ENCODE results near the gene CRTAC1. TPM values are rescaled to one million over a fixed set of nuclear protein-coding genes. Genes with fewer than 3 reads are reported as not detected.

Gene CRTAC1, protein sequence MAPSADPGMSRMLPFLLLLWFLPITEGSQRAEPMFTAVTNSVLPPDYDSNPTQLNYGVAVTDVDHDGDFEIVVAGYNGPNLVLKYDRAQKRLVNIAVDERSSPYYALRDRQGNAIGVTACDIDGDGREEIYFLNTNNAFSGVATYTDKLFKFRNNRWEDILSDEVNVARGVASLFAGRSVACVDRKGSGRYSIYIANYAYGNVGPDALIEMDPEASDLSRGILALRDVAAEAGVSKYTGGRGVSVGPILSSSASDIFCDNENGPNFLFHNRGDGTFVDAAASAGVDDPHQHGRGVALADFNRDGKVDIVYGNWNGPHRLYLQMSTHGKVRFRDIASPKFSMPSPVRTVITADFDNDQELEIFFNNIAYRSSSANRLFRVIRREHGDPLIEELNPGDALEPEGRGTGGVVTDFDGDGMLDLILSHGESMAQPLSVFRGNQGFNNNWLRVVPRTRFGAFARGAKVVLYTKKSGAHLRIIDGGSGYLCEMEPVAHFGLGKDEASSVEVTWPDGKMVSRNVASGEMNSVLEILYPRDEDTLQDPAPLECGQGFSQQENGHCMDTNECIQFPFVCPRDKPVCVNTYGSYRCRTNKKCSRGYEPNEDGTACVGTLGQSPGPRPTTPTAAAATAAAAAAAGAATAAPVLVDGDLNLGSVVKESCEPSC
- not detected for total RNA-seq

DNA sequence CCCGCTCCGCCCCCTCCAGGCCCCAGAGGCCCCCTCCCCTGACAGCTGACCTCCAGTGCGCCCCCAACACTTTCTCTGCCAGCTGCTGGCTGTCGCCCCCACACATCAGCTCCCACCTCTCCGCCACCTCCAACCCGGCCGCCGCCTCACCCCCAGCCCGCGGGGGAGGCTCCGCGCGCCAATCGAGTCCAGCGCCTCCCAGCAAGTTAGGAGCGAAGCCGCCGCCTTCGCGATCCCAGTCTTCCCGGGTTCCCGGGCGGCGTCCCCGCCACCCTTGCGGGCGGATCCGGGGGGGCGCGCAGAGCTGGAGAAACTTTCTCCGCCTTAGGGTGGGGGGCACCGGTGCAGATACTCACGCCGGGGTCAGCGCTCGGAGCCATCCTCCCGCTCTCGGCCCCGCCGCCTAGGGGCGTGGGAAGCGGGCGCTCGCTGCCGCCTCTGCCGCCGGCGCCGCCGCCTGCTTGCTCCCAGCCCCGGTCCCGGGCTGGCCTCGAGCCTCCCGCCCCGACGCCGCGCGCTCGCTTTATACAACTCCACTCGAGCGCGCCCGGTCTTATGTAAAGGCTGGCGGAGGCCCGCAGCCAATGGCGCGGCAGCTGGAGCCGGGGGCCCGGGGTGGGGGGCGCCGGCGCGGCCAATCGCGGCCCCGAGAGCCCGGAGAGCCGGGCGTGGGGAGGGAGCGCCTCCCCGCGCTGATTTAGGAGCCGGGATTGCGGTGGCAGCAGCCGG lies at the start of gene CRTAC1:
Gene CRTAC1, minus strand, starts transcription at position 529 of the 729 bp plus-strand sequence. Its CDS starts 149 bp downstream, at position 380.
- DNase-seq = no peak
- ATAC-seq = peak; percentile 26
- Mint-ChIP-seq H3K4me3 (no peak within 1 kb of the TSS), H3K27me3 (ENCODE audit: low read depth) (peaks cover 65% of the 10 kb centered on the region), H3K9me3 (ENCODE audit: insufficient read depth) (no peaks in the 10 kb centered on the region), H3K36me3 (ENCODE audit: low read depth) (no peaks in the 10 kb centered on the region), H3K27ac (no peak within 1 kb of the TSS), H3K4me1 (ENCODE audit: low read depth) (peaks cover 3% of the 10 kb centered on the region)
- ChIA-PET POLR2A (no interaction called here), CTCF (interaction anchor here (6.6 kb wide), 1 partner anchor 11 kb away, joined by 53 read pairs; no protein-coding TSS in a partner anchor)

DNA sequence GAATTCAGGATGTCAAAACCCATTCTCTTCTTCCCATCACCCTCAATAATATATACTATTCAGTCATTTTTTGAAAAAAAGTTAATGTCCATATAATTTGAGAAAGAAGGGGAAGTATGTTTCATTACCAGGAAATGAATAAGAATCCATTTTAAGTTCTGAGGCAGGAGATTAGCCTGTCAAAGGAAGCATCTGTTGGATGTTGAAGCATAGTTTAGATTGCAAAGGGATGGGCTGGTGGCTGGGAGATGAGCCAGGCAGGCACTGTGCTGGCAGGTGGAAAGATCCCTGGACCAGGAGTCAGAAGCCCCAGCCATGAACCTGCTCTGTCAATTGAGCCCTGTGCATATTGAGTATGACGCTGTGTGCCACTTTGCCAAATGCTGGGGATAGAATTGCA lies 48.4 kb upstream of the CRTAC1 start:
- H3K9me3 Mint-ChIP-seq (ENCODE audit: insufficient read depth) = no peaks in the 10 kb centered on the region
- H3K27me3 Mint-ChIP-seq (ENCODE audit: low read depth) = peaks cover 11% of the 10 kb centered on the region
- H3K36me3 Mint-ChIP-seq (ENCODE audit: low read depth) = no peaks in the 10 kb centered on the region
- no peak for ATAC-seq
- no peak for DNase-seq
- no peak overlapping the region for H3K27ac Mint-ChIP-seq
- no peaks in the 10 kb centered on the region for H3K4me1 Mint-ChIP-seq (ENCODE audit: low read depth)
- POLR2A ChIA-PET = no interaction called here
- CTCF ChIA-PET = no interaction called here
- H3K4me3 Mint-ChIP-seq = no peak overlapping the region

DNA sequence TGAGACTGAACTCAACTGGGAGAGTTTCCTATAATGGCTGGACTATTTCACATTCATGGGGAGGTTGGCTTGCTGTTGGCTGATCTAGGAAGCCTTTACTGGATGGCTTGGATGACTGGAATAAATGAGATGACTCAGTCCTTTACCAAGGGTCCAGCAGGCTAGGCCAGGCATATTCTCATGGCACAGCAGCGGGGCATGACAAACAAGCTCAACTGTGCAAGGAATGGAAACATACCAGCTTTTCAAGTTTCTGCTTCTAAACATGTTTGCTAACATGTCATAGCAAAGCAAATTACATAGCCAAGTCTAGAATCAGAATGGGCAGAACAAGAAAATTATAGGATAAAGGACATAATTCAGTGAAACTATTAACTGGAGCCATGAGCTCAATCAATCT lies 46.8 kb upstream of the CRTAC1 start:
- no peaks in the 10 kb centered on the region for H3K9me3 Mint-ChIP-seq (ENCODE audit: insufficient read depth)
- H3K27ac Mint-ChIP-seq = no peak overlapping the region
- ChIA-PET CTCF (interaction anchor here (2.0 kb wide), 1 partner anchor 31 kb away, joined by 5 read pairs; no protein-coding TSS in a partner anchor), POLR2A (no interaction called here)
- H3K27me3 Mint-ChIP-seq (ENCODE audit: low read depth) = peaks cover 8% of the 10 kb centered on the region
- H3K4me3 Mint-ChIP-seq = no peak overlapping the region
- H3K36me3 Mint-ChIP-seq (ENCODE audit: low read depth) = no peaks in the 10 kb centered on the region
- ATAC-seq (no peak), DNase-seq (no peak)
- H3K4me1 Mint-ChIP-seq (ENCODE audit: low read depth) = no peaks in the 10 kb centered on the region

DNA sequence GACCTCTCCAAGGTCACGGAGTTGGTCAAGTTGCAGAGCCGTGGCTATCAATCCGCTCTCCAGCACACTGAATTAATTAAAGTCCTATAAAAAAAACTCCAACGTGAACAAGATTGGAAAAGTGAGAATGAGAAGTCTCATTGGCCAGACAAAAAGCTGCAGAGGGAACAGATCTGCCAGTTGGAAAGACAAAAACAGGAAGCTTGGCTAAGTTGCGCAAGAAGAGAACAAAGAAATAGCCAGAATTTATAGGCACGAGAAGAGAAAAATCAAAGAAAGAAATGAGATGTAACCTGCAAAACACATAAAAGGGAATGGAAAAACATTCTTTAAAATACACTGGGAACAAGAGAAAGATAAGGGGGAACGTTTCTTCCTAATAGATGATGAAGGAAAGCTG lies 45.7 kb upstream of the CRTAC1 start:
- DNase-seq (no peak), ATAC-seq (no peak)
- Mint-ChIP-seq H3K36me3 (ENCODE audit: low read depth) (no peaks in the 10 kb centered on the region), H3K4me3 (no peak overlapping the region), H3K27me3 (ENCODE audit: low read depth) (peaks cover 8% of the 10 kb centered on the region), H3K4me1 (ENCODE audit: low read depth) (no peaks in the 10 kb centered on the region), H3K9me3 (ENCODE audit: insufficient read depth) (no peaks in the 10 kb centered on the region), H3K27ac (no peak overlapping the region)
- ChIA-PET CTCF (interaction anchor here (2.0 kb wide), 1 partner anchor 30 kb away, joined by 5 read pairs; no protein-coding TSS in a partner anchor), POLR2A (no interaction called here)

DNA sequence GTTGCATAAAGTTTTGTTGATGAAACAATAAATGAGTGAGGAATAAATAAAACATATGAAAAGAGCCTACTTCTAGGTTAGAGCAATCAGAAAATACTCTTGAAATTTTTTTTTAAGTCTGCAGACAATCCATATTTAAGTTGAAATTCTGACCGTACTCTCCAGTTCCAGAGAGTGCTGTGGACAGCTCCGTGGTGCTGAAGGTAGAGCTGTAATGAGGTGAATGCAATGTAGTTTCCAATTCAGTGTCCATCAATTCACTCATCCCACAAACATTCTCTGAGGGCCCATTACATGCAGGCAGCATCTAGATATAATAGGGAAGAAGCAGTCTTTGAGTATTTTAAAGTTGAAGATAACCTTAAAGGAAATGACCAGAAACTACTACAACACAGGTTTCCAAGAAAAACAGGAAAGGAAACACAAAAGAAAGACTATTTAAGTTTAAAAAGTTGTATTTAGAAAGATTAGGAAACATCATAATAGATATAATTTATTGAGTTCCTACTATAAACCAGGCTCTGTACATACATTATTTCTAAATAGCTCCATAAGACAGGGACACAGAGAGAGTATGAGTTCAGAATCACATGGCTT lies 44.0 kb upstream of the CRTAC1 start:
- H3K36me3 Mint-ChIP-seq (ENCODE audit: low read depth) = no peaks in the 10 kb centered on the region
- H3K27me3 Mint-ChIP-seq (ENCODE audit: low read depth) = peaks cover 9% of the 10 kb centered on the region
- DNase-seq = peak; percentile 44
- CTCF ChIA-PET = interaction anchor here (1.1 kb wide), 1 partner anchor 9 kb away, joined by 3 read pairs; no protein-coding TSS in a partner anchor
- no peak overlapping the region for H3K27ac Mint-ChIP-seq
- no peak for ATAC-seq
- no peak overlapping the region for H3K4me3 Mint-ChIP-seq
- POLR2A ChIA-PET = no interaction called here
- H3K4me1 Mint-ChIP-seq (ENCODE audit: low read depth) = no peaks in the 10 kb centered on the region
- no peaks in the 10 kb centered on the region for H3K9me3 Mint-ChIP-seq (ENCODE audit: insufficient read depth)

DNA sequence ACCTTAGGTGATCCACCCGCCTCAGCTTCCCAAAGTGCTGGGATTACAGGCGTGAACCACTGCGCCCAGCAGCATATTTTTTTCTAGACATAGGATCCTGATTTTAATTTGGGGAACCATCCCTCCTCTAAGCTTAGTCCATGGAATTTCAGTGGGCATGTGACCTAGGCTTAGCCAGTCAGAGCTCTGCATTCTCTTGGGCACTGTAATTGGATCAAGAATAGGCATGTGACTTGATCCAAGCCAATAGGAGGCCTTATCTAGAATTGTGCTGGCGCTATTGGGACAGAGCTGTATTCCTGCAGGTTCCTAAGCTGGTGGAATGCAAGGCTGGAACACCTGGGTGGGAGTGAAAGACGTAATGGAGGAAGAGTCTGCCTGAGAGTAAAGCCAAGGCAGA lies 36.7 kb upstream of the CRTAC1 start:
- peaks cover 20% of the 10 kb centered on the region for H3K27me3 Mint-ChIP-seq (ENCODE audit: low read depth)
- no peak overlapping the region for H3K4me3 Mint-ChIP-seq
- ChIA-PET CTCF (no interaction called here), POLR2A (no interaction called here)
- H3K36me3 Mint-ChIP-seq (ENCODE audit: low read depth) = no peaks in the 10 kb centered on the region
- H3K27ac Mint-ChIP-seq = no peak overlapping the region
- no peaks in the 10 kb centered on the region for H3K9me3 Mint-ChIP-seq (ENCODE audit: insufficient read depth)
- ATAC-seq = no peak
- no peaks in the 10 kb centered on the region for H3K4me1 Mint-ChIP-seq (ENCODE audit: low read depth)
- no peak for DNase-seq

DNA sequence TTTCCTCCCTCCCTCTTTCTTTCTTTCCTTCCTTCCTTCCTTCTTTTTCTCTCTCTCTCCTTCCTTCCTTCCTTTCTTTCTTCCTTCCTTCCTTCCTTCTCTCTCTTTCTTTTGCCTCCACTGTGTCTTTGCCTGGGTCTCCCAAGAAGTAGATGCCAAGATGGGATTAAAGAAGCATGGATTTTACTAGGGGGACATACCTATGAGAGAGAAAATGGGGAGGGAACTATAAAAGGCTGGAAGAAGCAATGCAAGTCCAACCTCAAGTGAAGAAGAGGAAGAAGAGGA lies 33.3 kb upstream of the CRTAC1 start:
- DNase-seq (no peak), ATAC-seq (no peak)
- Mint-ChIP-seq H3K9me3 (ENCODE audit: insufficient read depth) (no peaks in the 10 kb centered on the region), H3K36me3 (ENCODE audit: low read depth) (no peaks in the 10 kb centered on the region), H3K4me3 (no peak overlapping the region), H3K27me3 (ENCODE audit: low read depth) (peaks cover 16% of the 10 kb centered on the region), H3K27ac (no peak overlapping the region), H3K4me1 (ENCODE audit: low read depth) (no peaks in the 10 kb centered on the region)
- POLR2A ChIA-PET = no interaction called here
- CTCF ChIA-PET = no interaction called here

DNA sequence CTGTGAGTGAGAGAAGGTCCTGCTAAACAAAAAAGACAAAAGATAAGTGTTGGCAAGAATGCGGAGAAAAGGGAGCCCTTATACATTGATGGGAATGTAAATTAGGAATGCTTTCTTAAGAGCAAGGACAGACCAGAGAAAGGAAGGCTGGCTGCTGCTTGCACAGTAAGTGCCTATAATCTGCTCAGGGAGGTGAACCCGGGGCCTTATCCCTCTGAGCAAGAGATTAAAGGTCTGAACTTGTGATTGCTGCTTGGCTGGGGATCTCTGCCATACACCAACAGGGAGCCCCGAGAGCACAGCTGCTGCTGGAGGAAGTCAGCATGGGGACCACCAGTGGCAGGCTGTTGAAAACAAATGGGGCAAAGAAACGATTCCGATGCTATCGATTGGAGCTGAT lies 32.0 kb upstream of the CRTAC1 start:
- CTCF ChIA-PET = no interaction called here
- POLR2A ChIA-PET = no interaction called here
- no peak overlapping the region for H3K27ac Mint-ChIP-seq

DNA sequence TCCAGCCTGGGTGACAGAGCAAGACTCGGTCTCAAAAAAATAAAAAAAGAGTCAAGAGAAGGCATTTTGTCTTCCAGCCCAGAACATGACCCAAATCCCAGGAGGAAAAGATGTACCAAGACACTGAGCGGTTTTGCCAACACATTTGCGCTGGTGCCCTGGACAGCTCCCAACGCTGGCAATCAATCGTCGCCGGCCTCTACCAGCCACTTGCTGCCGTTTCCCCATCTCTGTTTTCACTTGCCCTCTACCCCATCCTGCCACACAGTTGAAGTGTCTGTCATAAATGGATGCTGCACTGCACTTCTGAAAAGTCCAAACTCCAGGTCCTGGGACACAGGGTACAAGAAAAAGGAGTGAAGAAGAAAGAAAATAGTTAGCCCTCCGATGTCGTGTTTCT lies 29.7 kb upstream of the CRTAC1 start:
- ChIA-PET CTCF (no interaction called here), POLR2A (no interaction called here)
- Mint-ChIP-seq H3K4me3 (no peak overlapping the region), H3K27me3 (ENCODE audit: low read depth) (peaks cover 9% of the 10 kb centered on the region), H3K36me3 (ENCODE audit: low read depth) (no peaks in the 10 kb centered on the region), H3K4me1 (ENCODE audit: low read depth) (no peaks in the 10 kb centered on the region), H3K27ac (no peak overlapping the region), H3K9me3 (ENCODE audit: insufficient read depth) (no peaks in the 10 kb centered on the region)
- DNase-seq = no peak
- no peak for ATAC-seq

More for the DNA sequence above, 32.0 kb upstream of the CRTAC1 start:
- DNase-seq = no peak
- H3K27me3 Mint-ChIP-seq (ENCODE audit: low read depth) = peaks cover 13% of the 10 kb centered on the region
- no peaks in the 10 kb centered on the region for H3K9me3 Mint-ChIP-seq (ENCODE audit: insufficient read depth)
- ATAC-seq = no peak
- no peaks in the 10 kb centered on the region for H3K36me3 Mint-ChIP-seq (ENCODE audit: low read depth)
- no peaks in the 10 kb centered on the region for H3K4me1 Mint-ChIP-seq (ENCODE audit: low read depth)
- H3K4me3 Mint-ChIP-seq = no peak overlapping the region

DNA sequence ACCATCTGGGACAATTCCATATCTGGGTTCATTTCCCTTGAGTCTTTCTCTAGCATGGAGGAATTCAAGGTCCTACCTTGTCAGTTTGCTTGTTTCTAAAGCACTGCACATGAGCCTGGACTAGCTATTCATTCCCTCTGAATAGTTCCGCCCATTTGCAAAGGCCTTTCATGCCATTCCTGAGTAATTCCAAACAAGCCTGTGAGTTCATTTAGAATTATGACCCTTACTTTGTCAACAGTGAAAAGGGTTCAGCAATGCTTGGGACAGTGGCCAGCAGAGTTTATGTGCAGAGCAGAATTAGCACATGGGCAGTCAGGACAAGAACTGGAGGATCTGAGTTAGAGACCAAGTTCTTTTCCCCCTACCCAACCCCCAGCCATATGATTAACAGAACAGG lies 27.9 kb upstream of the CRTAC1 start:
- H3K4me1 Mint-ChIP-seq (ENCODE audit: low read depth) = no peaks in the 10 kb centered on the region
- CTCF ChIA-PET = no interaction called here
- ATAC-seq (no peak), DNase-seq (no peak)
- H3K27me3 Mint-ChIP-seq (ENCODE audit: low read depth) = peaks cover 3% of the 10 kb centered on the region
- H3K9me3 Mint-ChIP-seq (ENCODE audit: insufficient read depth) = no peaks in the 10 kb centered on the region
- H3K27ac Mint-ChIP-seq = no peak overlapping the region
- H3K4me3 Mint-ChIP-seq = no peak overlapping the region
- POLR2A ChIA-PET = interaction anchor here (0.6 to 0.7 kb wide), 2 partner anchors 64 to 136 kb away, joined by 3 read pairs; no protein-coding TSS in a partner anchor
- no peaks in the 10 kb centered on the region for H3K36me3 Mint-ChIP-seq (ENCODE audit: low read depth)

DNA sequence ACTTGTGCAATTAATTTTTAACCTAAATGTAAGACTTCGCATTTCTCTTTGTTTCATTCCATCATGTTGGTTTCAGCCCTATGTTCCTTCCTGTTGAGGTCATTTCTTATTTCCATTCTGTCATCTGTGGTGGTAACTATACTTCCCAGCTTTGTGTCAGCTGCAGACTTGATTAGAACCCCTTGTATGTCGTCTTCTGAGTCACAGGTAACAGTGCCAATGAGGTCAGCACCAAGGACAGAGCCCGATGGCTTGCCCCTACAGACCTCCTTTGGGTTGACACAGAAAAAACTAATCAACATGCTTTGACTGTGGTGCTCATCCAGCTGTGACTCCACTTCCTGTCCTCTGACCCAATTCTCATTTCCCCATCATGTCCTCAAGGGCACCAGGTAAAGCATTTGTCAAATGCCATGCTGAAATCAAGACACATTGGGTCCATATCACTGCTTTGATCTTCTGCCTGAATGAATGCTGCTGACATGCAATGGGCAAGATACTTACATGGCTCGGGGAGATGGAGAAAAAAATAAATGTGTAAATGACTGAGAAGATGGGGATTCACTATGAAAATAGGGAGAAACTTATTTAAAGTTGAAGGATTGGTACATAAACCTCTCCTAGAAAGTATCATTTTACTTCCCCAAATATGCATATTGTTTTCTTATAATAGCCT lies 25.6 kb upstream of the CRTAC1 start:
- Mint-ChIP-seq H3K27me3 (ENCODE audit: low read depth) (peaks cover 3% of the 10 kb centered on the region), H3K36me3 (ENCODE audit: low read depth) (no peaks in the 10 kb centered on the region), H3K27ac (no peak overlapping the region), H3K4me1 (ENCODE audit: low read depth) (no peaks in the 10 kb centered on the region), H3K9me3 (ENCODE audit: insufficient read depth) (no peaks in the 10 kb centered on the region), H3K4me3 (no peak overlapping the region)
- DNase-seq (peak; percentile 53), ATAC-seq (peak; percentile 61)
- ChIA-PET CTCF (interaction anchor here (1.6 kb wide), 1 partner anchor 15 kb away, joined by 4 read pairs; no protein-coding TSS in a partner anchor), POLR2A (no interaction called here)

All from activated CD8-positive, alpha-beta T cell treated with anti-CD3 and anti-CD28 coated beads, Interleukin-2, amount 10 ng/mL, durations not matched to agents 7 days and 5 days (primary cell).